Right kidney (tissue), 1 donor: ENCODE results near the gene IL21R.

ENCODE experiments used
- DNase-seq: peaks from one replicate; pipeline ENCODE4 v3.0.0-alpha.2; 2016

Gene IL21R

DNA sequence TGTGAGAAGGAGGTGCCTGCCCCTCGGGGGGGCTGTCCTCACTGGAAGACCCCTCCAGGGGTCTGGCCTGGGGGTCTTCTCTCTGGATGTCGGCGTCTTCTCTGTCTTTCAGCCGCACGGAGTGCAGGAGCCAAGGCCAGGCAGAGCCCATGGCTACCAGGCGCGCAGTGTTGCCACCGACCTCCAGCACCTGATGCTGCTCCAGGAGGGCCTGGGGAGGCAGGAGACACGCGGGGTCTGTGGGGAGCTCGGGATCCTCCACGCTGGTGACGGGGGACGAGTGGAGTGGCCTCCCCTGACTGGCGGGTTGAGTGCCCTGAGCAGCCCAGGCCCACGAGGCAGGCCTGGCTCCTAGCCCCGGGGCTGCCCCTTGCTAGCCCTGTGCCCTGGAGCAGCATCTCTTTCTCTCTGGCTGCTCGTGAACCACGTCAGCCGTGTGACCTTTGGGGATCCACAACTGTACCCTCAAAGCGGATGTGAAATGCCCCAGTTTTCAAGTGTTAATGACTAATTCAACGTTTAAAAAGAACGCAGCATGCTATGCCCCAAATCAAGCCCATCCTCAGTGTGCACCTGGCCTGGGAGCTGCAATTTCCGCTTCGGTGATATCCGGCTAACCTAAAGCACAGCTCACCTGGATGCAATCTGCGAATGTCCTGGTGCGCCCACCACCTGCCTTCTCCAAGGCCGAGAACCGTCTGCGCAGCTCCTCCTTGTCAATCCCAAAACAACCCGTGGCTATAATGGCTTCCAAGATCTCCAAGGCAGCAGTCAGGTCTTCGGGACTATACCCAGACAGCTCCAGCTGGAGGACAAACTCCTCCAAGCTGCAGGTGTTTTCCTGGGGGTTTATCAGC, 62.9 kb downstream of the IL21R start:
- no peak for DNase-seq

DNA sequence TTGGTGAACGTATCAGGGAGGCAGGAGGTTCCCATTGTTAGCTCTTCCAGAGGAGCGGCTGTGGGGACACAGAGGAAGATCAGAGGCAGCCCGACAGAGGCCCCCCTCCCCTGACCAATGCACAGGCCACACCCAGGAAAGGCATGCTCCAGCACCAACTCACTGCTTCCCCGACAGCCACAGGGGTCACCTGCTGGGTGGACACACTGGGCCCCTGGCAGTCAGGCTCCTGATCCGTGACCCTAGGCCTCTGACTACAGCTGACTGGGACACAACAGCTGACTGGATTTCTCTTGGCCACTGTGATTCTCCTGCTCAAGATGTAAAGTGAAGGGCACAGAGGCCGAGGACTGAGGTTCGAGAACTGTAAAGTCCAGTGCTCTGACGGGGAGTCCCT, 63.5 kb downstream of the IL21R start:
- DNase-seq, result no peak

DNA sequence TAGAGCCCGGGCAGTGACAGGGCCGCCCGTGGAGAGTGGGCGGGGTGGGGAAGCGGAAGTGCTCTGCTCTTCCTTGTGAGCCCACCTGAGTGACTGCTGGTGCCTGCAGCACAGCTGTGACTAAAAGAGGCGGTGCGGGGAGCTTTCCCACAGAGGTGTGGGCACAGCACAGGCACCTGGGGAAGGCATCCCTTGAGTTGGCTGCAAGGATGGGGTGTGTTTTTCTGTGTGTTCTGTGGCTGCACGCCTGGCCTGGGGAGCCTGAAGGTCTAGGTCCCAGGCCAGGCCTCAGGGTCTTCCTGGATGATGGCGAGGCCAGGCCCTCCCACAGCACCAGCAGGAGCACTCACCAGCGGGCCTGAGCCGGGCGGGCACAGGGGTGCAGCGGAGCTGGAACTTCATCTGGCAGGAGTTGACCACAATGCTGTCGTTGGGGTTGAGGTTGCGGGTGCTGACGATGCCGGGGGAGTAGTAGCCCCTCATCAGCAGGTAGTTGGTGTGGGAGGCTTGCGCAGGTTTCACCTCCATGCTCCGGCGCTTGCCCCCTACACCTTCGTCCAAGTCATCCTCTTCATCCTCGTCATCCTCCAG, 67.1 kb downstream of the IL21R start:
- no peak for DNase-seq

DNA sequence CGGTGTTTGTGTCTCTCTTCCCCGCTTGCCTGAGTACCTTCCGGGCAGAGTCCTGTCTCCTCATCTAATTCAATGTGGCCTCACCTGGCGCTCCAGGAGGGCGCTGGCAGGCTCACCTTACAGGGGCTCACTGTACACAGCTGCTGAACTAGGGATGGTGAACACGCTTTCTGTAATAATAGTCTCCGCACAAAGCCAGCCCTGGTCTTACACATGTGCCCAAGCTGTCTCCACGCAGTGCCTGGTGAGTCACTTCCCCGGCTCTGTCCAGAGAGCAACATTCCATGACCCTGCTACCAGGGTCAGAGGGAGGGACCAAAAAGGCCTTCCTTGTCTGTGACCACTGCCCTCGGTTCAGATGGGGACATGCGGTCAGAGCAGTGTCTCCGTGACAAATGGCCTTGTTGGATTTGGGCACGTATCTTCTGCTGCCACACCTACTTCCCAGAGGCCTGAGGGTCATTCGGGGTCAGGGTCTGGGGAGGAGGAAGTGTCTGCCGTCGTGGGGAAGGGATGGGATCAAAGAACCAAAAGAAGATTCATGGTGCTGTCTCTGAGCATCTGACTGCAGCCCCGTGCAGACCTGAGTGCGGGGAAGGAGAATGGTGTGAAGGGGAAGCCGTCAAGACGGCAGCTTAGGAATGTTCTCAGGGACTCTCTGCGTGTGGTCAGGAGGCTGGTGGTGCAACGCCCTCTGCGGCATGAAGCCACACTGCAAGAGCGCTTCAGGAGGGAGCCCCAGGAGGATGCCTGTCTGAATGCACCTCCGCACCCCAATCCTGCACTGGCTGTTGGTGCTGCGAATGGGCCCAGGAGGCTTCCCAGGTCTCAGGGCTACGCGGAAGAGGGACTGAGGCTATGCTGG, 68.8 kb downstream of the IL21R start:
- DNase-seq, result no peak

DNA sequence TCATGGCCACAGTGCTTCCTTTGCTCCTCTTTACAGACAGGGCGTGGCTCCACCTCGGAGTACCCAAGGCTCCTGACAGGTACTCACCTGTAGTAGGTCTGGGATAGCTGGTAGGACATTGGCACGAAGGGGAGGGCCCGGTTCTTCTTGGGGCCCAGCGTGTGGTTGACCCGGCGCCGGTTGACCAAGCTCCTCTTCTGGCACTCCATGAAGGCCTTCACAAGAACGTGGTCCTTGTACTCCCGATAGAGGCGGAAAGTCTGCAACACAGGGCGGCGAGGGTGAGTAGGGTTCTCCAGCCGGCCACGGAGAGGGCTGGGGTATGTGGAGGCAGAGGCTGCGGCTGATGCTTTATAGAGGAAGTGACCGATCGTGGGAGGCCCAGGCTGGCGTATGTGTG, 69.7 kb downstream of the IL21R start:
- DNase-seq, result no peak

DNA sequence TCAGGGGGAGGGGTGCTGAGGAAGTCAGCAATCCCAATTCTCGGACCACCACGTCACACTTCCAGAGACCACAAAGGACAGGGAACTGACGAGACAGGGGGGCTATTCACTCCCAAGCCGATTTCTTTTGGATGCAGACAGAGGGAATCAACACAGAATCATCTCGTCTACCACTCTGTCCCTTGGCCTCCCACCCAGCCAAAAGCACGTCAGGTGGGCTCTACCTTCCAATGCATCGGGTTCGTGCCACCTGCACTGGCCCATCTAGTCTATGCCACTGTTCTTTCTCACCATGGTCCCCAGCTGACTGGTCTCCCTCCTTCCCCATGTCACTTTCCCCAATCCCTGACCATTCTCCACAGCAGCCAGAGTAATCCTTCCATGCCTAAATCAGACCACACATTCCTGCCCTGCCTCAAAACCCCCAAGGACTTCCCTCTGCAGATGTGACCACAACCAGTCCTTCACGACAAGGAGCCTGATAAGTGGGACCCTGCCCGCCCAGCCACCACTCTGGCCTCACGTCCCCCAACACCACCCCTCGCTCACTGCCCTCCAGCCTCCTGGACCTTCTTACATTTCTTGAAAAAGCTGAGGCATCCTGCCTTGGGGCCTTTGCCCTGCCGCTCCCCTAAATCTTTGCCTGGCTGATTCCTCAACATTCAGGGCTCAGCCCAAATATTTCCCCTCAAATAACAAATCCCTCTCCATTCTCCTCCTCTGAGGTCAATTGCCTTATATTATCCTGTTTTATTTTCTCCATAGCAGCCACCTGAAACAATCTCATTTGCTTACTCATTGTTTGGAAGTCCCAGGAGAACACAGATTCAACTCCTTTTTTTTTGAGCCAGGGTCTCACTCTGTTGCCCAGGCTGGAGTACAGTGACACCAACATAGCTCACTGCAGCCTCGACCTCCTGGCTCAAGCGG, 70.4 kb downstream of the IL21R start:
- DNase-seq, result no peak

DNA sequence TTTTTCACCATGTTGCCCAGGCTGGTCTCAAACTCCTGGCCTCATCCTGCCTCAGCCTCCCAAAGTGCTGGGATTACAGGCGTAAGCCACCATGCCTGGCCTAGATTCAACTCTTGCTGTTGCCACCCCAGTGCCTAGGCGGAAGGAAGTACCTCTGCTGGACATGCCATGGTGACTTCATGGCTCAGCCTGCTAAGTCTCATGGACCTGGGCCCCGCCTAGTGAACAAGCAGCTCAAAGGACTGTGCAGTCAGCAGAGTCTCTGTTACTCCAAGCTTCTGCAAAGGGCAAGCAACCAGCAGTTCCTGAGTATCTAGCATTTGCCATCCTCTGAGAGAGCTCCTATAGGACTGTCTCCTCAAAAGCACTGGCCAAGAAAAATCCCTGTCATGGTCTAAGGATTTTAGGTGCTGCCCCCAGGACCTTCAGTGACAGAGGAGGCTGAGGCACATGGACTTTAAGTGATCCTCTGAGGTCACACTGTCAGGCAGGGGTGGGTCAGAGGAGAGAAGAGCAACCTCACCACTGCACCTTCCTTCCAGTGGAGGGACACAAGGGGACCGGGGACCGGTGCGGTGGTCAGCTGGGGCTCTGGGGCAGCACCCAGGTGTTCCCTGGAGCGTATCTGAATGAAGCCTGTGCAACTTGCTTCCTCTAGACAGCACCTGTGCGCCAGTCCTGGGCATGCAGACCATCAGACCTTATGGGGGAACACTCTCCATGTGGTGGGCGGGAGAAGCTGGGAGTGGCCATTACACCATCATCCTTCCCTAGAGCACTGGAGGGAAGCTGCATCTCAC, 71.3 kb downstream of the IL21R start:
- no peak for DNase-seq

DNA sequence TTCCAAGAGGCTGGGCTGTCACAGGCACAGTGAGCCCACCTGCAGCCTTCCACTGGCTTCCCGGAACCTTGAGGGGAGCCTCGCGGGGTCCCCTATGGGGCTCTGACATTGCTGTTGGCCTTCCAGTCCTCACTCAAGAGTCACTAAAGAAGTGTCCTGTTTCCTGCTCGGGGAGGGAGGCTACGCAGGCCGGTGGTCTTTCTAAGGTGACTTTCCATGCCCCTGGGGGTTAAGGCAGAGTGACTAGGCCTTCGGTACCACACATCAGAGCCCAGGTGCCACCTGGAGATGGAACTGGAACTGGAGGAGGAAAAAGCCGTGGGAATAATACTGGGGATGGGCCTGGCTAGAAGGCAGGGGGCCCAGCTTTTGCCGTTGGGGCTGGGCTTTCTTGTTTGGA, 72.1 kb downstream of the IL21R start:
- no peak for DNase-seq

DNA sequence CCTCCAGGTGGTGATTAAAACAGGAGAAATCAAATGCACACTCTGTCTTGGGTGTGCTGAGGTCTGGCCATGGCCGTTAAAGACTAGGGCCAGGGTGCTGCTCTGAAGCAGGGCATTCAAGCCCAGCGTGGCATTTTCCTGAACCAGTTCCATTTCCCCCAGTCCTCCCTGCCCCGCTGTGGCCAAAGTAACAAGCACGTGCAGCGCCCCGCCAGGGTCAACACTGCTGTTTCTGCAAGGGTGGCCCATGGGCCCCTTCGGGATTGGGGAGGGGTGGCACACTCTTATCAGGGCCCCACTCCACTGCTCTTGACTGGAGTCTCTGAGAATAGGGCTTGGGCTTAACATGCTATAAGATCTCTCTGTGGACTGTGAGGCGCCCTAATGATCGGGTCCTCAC, 72.9 kb downstream of the IL21R start:
- DNase-seq, result no peak

DNA sequence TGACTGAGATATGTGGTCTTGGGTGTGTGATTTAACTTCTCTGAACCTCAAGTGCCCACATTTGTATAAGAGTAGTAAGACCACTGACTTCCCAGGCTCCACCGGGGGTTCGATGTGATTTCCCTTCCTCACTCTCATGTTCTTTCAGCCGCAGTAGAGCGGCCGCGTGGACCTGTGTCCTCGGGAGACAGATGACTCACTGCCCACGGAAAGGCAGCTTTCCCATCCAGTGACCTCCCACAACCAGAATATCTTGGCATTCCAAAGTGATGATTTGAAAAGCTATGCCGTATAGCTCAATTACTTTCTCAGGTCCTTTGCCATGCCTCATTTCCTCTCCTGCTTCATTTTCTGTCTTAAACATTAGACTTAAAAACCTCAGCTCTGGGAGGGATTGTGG, 73.6 kb downstream of the IL21R start:
- no peak for DNase-seq

DNA sequence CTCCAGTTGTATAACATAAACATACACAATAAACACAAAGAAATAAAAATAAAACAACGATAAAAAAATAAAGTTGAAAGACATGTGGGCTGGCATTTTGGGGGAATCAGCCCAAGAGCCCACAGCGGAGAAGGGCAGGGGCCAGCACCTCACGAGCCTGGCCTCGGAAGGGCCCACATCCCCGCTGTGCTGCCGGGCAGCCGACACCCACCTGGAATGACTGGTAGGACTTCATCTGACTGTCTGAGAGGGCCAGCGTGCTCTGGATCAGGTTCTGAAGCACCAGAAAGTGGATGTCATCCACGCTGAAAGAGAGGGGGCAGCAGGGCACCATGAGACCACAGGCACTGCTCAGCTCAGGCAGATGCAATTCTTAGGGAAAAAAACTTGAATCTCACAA, 74.3 kb downstream of the IL21R start:
- no peak for DNase-seq

DNA sequence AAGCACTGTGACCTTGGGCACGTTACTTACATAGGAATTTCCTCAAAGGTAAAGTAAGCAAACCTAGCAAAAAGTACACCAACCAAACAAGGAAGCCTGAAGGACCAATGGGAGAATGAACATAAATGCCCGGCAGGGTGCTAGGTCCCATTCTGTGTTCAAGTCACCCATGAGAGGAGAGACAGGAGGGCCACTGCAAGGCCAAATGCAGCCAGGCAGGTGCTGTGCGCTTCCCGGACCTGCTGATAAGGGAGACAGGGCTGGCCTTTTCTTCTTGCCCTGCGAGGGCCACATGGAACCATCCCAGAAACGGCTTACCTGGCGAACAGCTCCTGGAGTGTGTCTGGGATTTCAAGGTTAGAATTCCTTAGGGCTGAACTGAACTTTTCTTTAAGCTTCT, 78.8 kb downstream of the IL21R start:
- DNase-seq, result no peak

DNA sequence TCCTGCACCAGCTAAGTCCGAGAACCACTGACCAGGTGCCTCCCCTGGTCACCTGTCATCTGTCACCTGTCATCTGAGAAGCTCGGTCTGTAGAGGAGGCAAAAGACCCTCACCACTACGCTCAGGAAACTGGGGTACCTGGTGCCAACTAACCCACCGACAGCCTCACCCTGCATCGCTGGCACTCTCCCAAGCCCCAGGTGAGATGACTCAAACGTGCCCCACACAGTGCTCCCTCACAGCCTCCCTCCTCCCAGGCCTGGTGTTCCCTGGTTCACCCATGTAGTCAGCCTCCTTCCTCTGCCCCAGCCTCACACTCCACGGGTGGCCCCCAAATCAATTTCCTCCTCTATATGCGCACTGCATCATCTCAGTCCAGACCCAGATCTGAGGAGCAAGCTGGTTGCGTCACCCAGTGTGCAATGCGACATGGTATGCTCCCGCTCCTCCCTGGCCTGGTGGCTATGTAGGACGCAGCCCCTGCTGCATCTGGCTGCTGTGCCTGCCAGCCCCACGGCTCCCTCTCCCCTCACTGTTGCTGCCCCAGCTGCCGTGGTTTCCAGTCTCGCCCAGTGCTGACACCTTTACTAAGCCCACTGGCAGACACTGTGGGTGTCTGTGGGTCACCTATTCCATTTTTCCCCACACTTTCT, 79.4 kb downstream of the IL21R start:
- no peak for DNase-seq

DNA sequence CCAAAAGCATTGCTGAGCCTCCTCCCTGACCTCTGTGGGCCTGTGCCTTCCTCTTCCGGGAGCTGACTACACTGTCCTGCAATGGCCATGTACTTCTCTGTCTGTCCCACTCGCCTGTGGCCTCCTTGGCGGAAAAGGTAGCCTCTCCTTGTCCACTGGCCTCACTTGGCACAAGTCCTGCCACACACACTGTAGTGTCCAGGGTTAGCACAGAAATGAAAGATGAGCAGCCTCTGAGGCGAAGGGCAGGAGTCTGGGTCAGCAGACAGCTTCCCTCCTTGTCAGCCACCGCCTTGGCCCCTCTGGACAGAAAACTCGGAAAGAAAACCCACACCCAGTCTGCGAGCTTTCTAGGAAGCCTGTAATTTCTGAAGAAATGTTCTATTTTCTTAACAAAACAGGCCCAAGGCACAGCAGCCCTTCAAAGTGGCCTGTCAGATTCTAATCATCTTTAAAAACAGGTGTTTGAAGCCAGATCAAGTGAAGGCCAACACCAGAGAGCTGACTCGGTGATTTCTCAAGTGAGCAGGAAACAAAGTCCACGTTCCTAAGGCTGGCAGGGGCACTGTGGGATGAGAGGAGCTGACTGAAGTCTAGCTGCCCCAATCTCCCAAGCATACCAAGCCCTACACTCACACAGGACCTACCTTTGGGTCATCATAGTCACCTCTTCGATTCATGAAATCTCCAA, 80.6 kb downstream of the IL21R start:
- DNase-seq, result no peak

DNA sequence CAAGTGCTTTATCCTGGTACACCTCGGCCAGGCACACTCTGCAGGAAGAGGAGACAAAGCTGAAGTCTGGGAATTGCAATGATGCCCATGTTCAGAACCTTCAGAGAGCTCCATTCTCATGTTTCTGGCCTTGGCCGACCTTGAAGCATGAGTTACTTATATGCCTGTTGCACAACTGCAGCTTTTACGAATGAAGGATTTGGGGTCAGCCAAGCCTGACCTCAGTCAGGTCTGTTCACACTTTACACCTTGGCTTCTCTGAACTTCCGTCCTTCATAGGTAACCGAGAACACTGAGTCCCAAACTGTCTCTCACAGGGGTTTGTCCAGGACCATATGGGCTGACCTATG, 81.1 kb downstream of the IL21R start:
- no peak for DNase-seq

DNA sequence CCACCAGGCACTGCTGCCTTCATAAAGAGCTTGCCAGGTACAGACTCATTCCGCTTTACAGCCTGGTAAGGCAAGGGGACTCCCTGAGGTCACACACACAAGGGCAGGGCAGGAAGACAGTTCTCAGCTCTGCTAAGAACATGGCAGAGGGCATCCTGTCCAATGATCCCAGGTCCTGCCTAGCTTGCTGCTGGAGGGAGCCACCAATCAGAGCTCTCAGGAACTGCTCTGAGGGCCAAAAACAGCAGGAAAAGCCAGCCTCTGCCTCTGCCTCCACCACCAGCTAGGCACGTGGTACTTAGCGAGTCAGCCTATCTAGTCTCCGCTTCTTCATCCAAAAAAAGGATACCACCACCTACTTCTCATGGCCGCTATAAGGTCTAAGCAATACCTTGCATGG, 81.7 kb downstream of the IL21R start:
- DNase-seq, result no peak

DNA sequence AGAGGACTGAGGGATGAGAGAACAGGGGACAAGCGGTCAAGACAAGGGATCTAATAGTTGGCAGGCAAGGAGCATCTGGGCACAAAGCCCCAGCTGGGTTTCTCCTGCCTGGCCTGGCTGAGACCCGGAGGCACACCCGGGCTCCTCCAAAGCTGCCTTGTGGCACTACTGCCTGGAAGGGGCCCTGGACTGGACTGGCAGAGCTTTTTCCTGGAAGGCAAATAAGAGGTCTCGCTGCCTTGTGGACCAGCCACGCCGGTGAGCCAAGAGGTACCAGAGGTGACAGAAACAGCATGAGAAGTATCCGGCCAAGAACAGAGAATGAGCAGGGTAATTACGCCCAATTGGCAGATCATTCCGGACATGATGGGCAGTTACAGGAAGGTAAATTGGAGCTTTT, 83.2 kb downstream of the IL21R start:
- no peak for DNase-seq

DNA sequence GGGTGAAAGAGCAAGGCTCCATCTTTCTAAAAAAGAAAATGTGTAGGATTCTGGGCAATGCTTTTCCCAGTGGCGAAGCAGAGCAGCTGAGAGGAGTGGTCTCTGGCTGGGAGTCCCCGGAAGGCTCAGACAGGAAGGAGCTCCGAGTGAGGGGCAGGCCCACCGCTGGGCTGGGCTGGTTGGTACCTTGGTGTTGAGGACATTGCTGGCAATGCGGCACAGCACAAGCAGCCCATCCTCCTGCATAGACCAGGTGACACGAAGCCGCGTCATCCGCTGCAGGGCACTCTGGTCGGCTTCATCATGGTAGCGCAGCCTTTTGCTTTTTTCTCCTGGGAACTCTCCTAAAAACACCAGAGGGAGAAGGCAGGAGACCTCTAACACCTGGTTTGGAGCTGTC, 83.8 kb downstream of the IL21R start:
- DNase-seq, result no peak

DNA sequence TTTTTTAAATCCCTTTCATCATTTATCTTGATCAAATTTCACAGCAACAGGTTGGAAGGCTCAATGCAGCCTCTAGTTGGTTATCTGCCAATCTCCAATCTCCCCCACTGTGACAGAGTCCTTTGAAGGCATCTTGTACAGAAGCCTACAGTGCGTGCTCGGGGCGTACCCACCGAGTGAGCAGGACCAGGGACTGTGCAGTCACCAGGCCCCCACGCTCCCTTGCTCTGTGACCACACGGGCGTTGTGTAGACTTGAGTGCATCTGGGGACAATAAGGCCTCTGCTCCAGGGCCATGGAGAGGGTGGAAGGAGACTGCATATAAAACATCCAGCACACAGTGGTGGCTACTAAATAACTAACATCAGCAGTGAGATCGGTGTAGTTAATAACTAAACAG, 84.4 kb downstream of the IL21R start:
- no peak for DNase-seq

DNA sequence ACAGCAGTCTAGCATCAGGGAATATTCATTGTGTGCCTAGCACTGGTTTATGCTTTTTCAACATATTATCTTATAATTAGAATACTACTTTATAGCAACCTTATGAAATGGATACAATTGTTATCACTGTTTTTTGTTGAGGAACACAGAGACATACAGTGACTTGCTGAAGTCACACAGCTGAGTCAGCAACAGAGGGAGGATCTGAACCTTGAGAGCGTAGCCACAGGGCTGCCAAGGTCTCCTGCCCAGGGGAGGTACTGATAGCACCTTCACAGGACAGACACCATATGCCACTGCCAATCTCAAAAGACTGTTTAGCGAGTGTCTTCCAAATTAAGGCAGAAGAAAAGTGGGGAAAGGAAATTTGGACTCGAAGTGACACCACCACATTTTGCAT, 84.8 kb downstream of the IL21R start:
- no peak for DNase-seq
